Tibial nerve (tissue), 4 donors: ENCODE data around the gene ADORA1. TPM values are rescaled to one million over a fixed set of nuclear protein-coding genes. Genes with fewer than 3 reads are reported as not detected.

Experiments
- DNase-seq, 2 donors: peaks; one replicate each; pipeline ENCODE4 v3.0.0-alpha.2; 2019; ENCODE audit warnings: low spot score in 2 of 2
- H3K27ac ChIP-seq, 4 donors: fragments of 200-600 bp; sonication (generic) in 3 of 4; one replicate each; pipeline ENCODE4 v1.5.1; 2017 to 2019; ENCODE audit warnings: mild to moderate bottlenecking in 1 of 4
- H3K27me3 ChIP-seq, 2 donors: fragments of 200-600 bp; sonication (generic) in 1 of 2; one replicate each; pipeline versions ENCODE4 v1.5.1 to v1.6.0; 2017 to 2019
- H3K36me3 ChIP-seq, 3 donors: fragments of 200-600 bp; sonication (generic); one replicate each; pipeline ENCODE4 v1.5.1; 2018 to 2019
- H3K4me1 ChIP-seq, 4 donors: fragments of 200-600 bp; sonication (generic) in 3 of 4; one replicate each; pipeline ENCODE4 v1.5.1; 2017 to 2019
- H3K4me3 ChIP-seq, 4 donors: fragments of 200-600 bp; sonication (generic) in 3 of 4; one replicate each; pipeline ENCODE4 v1.5.1; 2017 to 2019; ENCODE audit warnings: mild to moderate bottlenecking in 1 of 4, moderate library complexity in 1 of 4
- H3K9me3 ChIP-seq, 4 donors: fragments of 200-600 bp; sonication (generic) in 3 of 4; one replicate each; pipeline ENCODE4 v1.5.1; 2017 to 2019
- CTCF ChIP-seq, 5 experiments: fragments of 200-600 bp in 3 of 5; fragments of 450-650 bp in 2 of 5; sonication (generic) in 3 of 5; IDR thresholded peaks; one replicate each; pipeline ENCODE4 v1.5.1; 2016 to 2019; ENCODE audit warnings: antibody characterized with exemption in 5 of 5, mild to moderate bottlenecking in 3 of 5, moderate library complexity in 2 of 5
- EP300 ChIP-seq, 2 donors: sonication (generic); formaldehyde crosslinking; IDR thresholded peaks; one replicate each; pipeline ENCODE4 v1.6.1; 2017; ENCODE audit warnings: antibody characterized with exemption in 2 of 2, mild to moderate bottlenecking in 1 of 2
- POLR2A ChIP-seq, 2 donors: fragments of 450-650 bp; IDR thresholded peaks; one replicate each; pipeline ENCODE4 v1.6.1; 2017; ENCODE audit warnings: antibody characterized with exemption in 2 of 2, mild to moderate bottlenecking in 2 of 2, moderate library complexity in 2 of 2
- WGBS, 2 donors: methylation state at CpG; one replicate each; pipeline ENCODE4 v1.1.5; 2018; 5-methylcytosine and 5-hydroxymethylcytosine counted together
- total RNA-seq, 4 donors: library from RNA; depleted of rRNA; stranded (reverse); fragments of >200 nt; gene quantifications; one replicate each; pipeline ENCODE4 v1.1.0, GENCODE V29; 2016

Gene ADORA1
- total RNA-seq, 4 donors from 2014 or later: 0.30 to 2.2 (median 0.96) TPM

- Histone ChIP-seq H3K27ac (no peak overlapping the region), H3K4me3 (peak overlapping the region in 3 of 4 donors; percentile 28 to 46 (median 30)), H3K9me3 (no peaks in the 10 kb centered on the region), H3K4me1 (peaks cover 0 to 46% (median 13%) of the 10 kb centered on the region in 4 donors), H3K36me3 (no peaks in the 10 kb centered on the region), H3K27me3 (peaks cover 0 to 33% of the 10 kb centered on the region in 2 donors)
- WGBS, 2 donors: 27 to 29% methylated on average over 11 to 12 of the region's 12 CpGs
- TF ChIP-seq CTCF (IDR thresholded peaks at IDR 0.05) (no peak), POLR2A (IDR thresholded peaks at IDR 0.05) (no peak), EP300 (IDR thresholded peaks at IDR 0.05) (no peak)
- no peak for DNase-seq
Observed at GRCh38 chr1:203126866-203127665, 460 bp upstream of the ADORA1 start.

GRCh38 chr1:203128431-203128715 lies 847 bp downstream of the ADORA1 start:
- H3K27me3 ChIP-seq: peaks cover 0 to 33% of the 10 kb centered on the region in 2 donors
- H3K4me3 ChIP-seq: peak overlapping the region in 3 of 4 donors; percentile 28 to 46 (median 30)
- H3K27ac ChIP-seq: peak overlapping the region in 1 of 4 donors; percentile 11
- no peak for DNase-seq
- 21 to 44% methylated on average over 6 to 7 of the region's 7 CpGs for WGBS, 2 donors
- no peak for TF ChIP-seq POLR2A (IDR thresholded peaks at IDR 0.05)
- no peak for TF ChIP-seq EP300 (IDR thresholded peaks at IDR 0.05)
- TF ChIP-seq CTCF (IDR thresholded peaks at IDR 0.05): no peak
- H3K36me3 ChIP-seq: no peaks in the 10 kb centered on the region
- H3K4me1 ChIP-seq: peaks cover 0 to 46% (median 13%) of the 10 kb centered on the region in 4 donors
- H3K9me3 ChIP-seq: no peaks in the 10 kb centered on the region

- DNase-seq: no peak
- H3K4me3 ChIP-seq: no peak overlapping the region
- 91 to 92% methylated on average over 27 to 28 of the region's 29 CpGs for WGBS, 2 donors
- TF ChIP-seq EP300 (IDR thresholded peaks at IDR 0.05) (no peak), CTCF (IDR thresholded peaks at IDR 0.05) (no peak), POLR2A (IDR thresholded peaks at IDR 0.05) (no peak)
- peaks cover 0 to 29% of the 10 kb centered on the region in 2 donors for H3K27me3 ChIP-seq
- H3K27ac ChIP-seq: no peak overlapping the region
- H3K4me1 ChIP-seq: peaks cover 0 to 46% (median 13%) of the 10 kb centered on the region in 4 donors
- H3K9me3 ChIP-seq: no peaks in the 10 kb centered on the region
- no peaks in the 10 kb centered on the region for H3K36me3 ChIP-seq
Observed at GRCh38 chr1:203128716-203129500, 1.4 kb downstream of the ADORA1 start.

GRCh38 chr1:203129501-203130231 lies 2.1 kb downstream of the ADORA1 start:
- Histone ChIP-seq H3K27me3 (peaks cover 0 to 24% of the 10 kb centered on the region in 2 donors), H3K4me3 (no peak overlapping the region), H3K27ac (peak overlapping the region in 1 of 4 donors; percentile 17), H3K9me3 (no peaks in the 10 kb centered on the region), H3K4me1 (peaks cover 0 to 46% (median 13%) of the 10 kb centered on the region in 4 donors), H3K36me3 (no peaks in the 10 kb centered on the region)
- no peak for TF ChIP-seq EP300 (IDR thresholded peaks at IDR 0.05)
- TF ChIP-seq POLR2A (IDR thresholded peaks at IDR 0.05): no peak
- TF ChIP-seq CTCF (IDR thresholded peaks at IDR 0.05): no peak
- no peak for DNase-seq
- 41 to 55% methylated on average over 4 to 7 of the region's 7 CpGs for WGBS, 2 donors
